Measurements from ENCODE around the gene ATP2C2.

GRCh38 chr16:84430860-84431259 lies 62.5 kb downstream of the ATP2C2 start:
- TF ChIP-seq CTCF (IDR thresholded peaks at IDR 0.05) (no peak), POLR2A (IDR thresholded peaks at IDR 0.05) (no peak)
